Measurements from ENCODE around the gene ZNF419.

Gene ZNF419

GRCh38 chr19:57537953-57538547 is 50.5 kb downstream of the ZNF419 start:
- no peak for DNase-seq
